ENCODE measurements around the gene PRKCA. TPM values are rescaled to one million over a fixed set of nuclear protein-coding genes. Genes with fewer than 3 reads are reported as not detected.

PRKCA gene
- total and polyA plus RNA-seq, 4 donors = 3.0 to 14.1 (median 5.4) TPM

- no peak for TF ChIP-seq GABPA (IDR thresholded peaks at IDR 0.05 in 1 of 2, conservative IDR thresholded peaks at IDR 0.05 in 1 of 2)
- TF ChIP-seq EGR1 (IDR thresholded peaks at IDR 0.05; ENCODE audit: low read depth in 2 of 2) = no peak
- no peak for TF ChIP-seq FOXA2 (IDR thresholded peaks at IDR 0.05)
These were observed 28.8 kb downstream of the PRKCA start (continued) for GRCh38 chr17:66331038-66331816.

- DNase-seq (ENCODE audit: low spot score) = no peak
- peaks cover 0 to 2% (median 0%) of the 10 kb centered on the region in 4 donors for H3K36me3 ChIP-seq (ENCODE audit: control insufficient read depth in 4 of 4, insufficient read depth in 3 of 4, low read depth in 1 of 4, low read length in 3 of 4)
- no peak overlapping the region for H3K9ac ChIP-seq (ENCODE audit: low read depth in 1 of 2, low read length in 2 of 2)
- H3K4me1 ChIP-seq (ENCODE audit: control insufficient read depth in 4 of 4, insufficient read depth in 4 of 4, low read length in 3 of 4) = peaks cover 2 to 29% (median 19%) of the 10 kb centered on the region in 4 donors
- no peaks in the 10 kb centered on the region for H3K27me3 ChIP-seq (ENCODE audit: control insufficient read depth in 4 of 4, insufficient read depth in 4 of 4, low read length in 3 of 4)
- H3K27ac ChIP-seq (ENCODE audit: low read depth in 1 of 2, low read length in 2 of 2) = no peak overlapping the region
- TF ChIP-seq GABPA (IDR thresholded peaks at IDR 0.05 in 1 of 2, conservative IDR thresholded peaks at IDR 0.05 in 1 of 2) (no peak), TAF1 (conservative IDR thresholded peaks at IDR 0.05) (no peak), EGR1 (IDR thresholded peaks at IDR 0.05; ENCODE audit: low read depth in 2 of 2) (no peak), FOXA1 (IDR thresholded peaks at IDR 0.05) (no peak), HNF4G (IDR thresholded peaks at IDR 0.05) (no peak), RAD21 (IDR thresholded peaks at IDR 0.05) (no peak), JUND (IDR thresholded peaks at IDR 0.05) (no peak), REST (IDR thresholded peaks at IDR 0.05) (no peak), ZBTB33 (IDR thresholded peaks at IDR 0.05) (no peak), RXRA (IDR thresholded peaks at IDR 0.05) (no peak), ATF3 (IDR thresholded peaks at IDR 0.05) (no peak), SP1 (IDR thresholded peaks at IDR 0.05) (no peak), MAX (IDR thresholded peaks at IDR 0.05) (no peak), FOXA2 (IDR thresholded peaks at IDR 0.05) (no peak)
- no peaks in the 10 kb centered on the region for H3K9me3 ChIP-seq (ENCODE audit: control insufficient read depth in 4 of 4, low read length in 3 of 4)
- WGBS = 92% methylated on average over 1 of the region's 1 CpG
- no peak overlapping the region for H3K4me3 ChIP-seq (ENCODE audit: low read depth in 1 of 3, low read length in 3 of 3)
These were observed 33.4 kb downstream of the PRKCA start for GRCh38 chr17:66335797-66336196.

GRCh38 chr17:66337268-66337667 lies 34.9 kb downstream of the PRKCA start:
- no peak overlapping the region for H3K27ac ChIP-seq (ENCODE audit: low read depth in 1 of 2, low read length in 2 of 2)
- no peaks in the 10 kb centered on the region for H3K27me3 ChIP-seq (ENCODE audit: control insufficient read depth in 4 of 4, insufficient read depth in 4 of 4, low read length in 3 of 4)
- TF ChIP-seq REST (IDR thresholded peaks at IDR 0.05) (no peak), FOXA1 (IDR thresholded peaks at IDR 0.05) (no peak), MAX (IDR thresholded peaks at IDR 0.05) (no peak), TAF1 (conservative IDR thresholded peaks at IDR 0.05) (no peak)
- peaks cover 2 to 42% (median 32%) of the 10 kb centered on the region in 4 donors for H3K4me1 ChIP-seq (ENCODE audit: control insufficient read depth in 4 of 4, insufficient read depth in 4 of 4, low read length in 3 of 4)
- no peak for DNase-seq (ENCODE audit: low spot score)
- H3K9me3 ChIP-seq (ENCODE audit: control insufficient read depth in 4 of 4, low read length in 3 of 4) = no peaks in the 10 kb centered on the region
- 90% methylated on average over 6 of the region's 6 CpGs for WGBS
- no peak overlapping the region for H3K9ac ChIP-seq (ENCODE audit: low read depth in 1 of 2, low read length in 2 of 2)
- H3K36me3 ChIP-seq (ENCODE audit: control insufficient read depth in 4 of 4, insufficient read depth in 3 of 4, low read depth in 1 of 4, low read length in 3 of 4) = peaks cover 0 to 2% (median 0%) of the 10 kb centered on the region in 4 donors
- H3K4me3 ChIP-seq (ENCODE audit: low read depth in 1 of 3, low read length in 3 of 3) = no peak overlapping the region

Data from liver (tissue), 9 donors.